DMS 273 treated with DMSO at 0.1 percent for 48 hours (cell line): ENCODE data around the gene CDH4.

Experiments
- DNase-seq: peaks from one replicate; lab custom pipeline; 2025; lab: John Stamatoyannopoulos, UW

The CDH4 gene

DNA sequence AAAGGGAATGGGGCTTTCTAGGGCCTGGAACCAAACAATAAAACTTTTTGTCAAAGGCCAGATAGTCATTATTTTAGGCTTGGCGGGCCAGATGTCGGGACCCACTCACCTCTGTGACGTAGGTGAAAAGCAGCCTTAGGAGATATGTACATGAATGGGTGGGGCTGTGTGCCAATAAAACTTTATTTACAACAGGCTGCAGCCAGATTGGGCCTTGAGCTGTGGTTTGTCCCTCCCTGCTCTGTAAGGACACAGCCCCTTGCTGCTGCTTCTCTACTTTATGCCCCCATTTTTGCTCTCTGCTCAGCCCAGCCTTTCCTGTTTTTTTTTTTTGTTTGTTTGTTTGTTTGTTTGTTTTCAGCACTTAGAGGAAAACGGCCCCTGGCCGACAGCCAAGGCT is 32.7 kb downstream of the CDH4 start:
- DNase-seq = no peak

DNA sequence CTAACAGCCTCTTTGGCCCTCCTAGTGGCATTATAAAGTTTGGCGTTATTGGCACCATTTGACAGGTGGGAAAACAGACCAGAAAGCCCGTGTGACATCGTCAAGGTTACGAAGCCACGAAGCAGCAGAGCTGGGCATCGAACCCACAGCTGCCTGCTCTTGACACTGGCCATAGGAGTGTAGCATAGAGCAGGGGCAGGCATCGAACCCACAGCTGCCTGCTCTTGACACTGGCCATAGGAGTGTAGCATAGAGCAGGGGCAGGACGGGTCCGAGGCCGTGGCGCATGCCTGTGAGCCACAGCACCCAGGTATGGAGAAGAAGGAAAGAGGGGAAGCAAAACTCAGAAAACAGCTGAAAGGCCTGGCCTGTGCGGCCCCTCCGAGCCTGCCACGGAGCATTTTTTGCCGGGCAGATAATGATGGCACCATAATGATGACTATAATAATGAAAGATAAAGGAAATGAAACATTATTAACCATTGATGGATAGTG is 33.1 kb downstream of the CDH4 start:
- no peak for DNase-seq

DNA sequence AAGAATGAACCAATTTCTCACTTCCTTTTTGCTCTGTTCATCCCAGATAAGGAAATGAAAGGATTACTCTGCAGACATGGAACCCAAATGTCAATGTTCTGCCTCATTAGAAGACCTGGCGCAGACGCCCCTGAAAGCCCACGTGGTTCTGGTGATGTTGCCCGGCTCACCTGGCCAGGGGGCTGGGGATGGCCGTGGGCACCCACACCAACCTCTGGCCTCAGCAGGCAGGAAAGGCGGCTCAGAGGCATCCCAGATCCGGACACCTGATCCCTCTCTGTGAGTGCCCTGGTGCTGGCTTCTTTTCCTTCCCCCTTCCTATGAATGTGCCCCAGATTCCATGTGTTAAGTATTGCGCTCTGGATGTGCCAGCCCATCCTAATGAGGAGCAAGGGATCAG is 33.6 kb downstream of the CDH4 start:
- no peak for DNase-seq

DNA sequence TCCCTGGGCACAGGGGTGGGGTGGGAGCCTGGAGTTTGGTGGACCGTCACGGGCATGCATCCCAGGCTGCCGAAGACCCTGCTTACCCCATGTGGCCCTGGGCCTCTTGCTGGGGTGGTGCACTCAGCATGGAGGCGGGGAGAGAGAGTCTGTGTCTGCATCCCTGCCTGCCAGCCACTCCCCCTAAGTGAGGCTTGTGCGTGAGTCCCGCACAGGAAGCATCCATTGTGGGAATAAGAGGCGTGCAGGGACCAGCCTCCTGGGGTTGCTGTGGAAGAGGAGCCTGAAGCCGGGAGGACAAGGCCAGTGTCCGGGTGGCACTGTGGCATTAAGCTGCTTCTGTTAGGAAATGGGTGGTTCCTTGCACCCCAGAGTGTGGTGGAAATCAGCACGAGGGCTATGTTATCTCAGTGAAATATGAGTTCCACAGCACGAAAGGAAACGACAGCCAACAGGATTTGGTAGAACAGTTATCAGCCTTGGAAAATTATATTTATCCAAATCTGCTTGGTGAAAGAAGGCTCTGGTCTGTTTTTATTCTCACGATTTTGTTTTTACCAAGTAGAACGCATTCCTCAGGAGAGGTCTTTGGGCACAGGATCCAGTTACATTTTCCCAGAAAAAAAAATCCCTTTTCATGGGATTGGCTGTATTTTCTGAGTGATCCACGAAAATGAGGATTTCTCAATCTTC is 35.7 kb downstream of the CDH4 start:
- DNase-seq = no peak

DNA sequence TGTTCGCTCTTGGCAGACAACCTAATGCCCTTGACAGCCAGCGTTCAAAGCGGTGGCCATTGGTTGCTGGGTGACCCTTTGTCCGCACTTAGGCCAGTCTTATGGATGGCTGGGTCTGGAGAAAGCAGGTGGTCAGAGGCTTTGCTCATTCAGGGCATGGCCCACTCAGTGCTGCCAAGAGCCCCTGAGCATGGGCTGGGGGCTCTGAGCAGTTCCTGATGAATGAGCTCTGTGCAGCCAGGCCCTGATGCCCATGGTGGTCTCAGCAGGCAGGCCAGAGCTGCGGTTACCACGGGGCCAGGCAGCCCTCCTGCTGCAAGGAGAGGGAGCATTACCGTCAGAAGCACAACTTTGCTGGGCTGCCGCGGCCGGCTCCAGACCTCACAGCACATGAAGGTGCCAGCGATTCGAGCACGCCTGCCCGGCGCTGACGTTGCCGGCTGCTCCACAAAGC is 36.3 kb downstream of the CDH4 start:
- DNase-seq = no peak

DNA sequence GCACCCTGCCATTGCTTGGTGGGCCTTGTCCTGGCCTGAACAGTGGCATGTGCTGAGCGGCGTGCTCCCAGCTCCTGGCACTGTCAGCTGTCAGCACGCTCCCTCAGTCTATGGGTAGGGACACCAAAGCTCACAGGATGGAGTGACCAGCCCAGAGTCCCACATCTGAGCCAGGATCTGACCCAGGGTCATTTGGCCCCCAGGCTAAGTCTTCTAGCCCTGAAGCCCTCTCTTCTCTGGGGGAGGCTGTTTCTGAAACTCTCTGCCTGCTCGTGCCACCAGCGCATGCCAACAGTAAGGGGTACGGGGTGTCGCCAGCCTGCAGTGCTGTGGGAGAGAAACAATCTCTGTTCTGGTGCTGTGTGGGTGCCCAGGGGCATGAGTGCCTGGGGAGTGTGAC is 37.1 kb downstream of the CDH4 start:
- no peak for DNase-seq

DNA sequence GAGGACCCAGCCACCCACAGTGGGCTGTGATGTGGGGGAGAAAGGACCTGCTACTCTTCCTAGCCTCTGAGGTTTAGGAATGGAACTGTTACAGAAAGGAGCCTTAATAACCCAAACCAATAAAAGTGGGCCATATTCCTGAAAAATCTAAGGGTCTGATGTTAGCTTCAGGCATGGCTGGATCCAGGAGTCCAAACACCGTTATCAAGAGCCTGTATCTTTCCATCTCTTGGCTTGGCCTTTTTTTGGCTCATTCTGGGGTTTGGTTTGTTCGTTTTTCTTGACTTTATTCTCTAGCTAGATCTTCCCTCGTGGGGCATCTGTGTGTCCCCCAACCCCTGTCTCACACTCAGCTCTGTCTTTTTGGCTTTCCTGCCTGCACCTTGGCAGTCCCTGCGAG is 38.7 kb downstream of the CDH4 start:
- DNase-seq = no peak

DNA sequence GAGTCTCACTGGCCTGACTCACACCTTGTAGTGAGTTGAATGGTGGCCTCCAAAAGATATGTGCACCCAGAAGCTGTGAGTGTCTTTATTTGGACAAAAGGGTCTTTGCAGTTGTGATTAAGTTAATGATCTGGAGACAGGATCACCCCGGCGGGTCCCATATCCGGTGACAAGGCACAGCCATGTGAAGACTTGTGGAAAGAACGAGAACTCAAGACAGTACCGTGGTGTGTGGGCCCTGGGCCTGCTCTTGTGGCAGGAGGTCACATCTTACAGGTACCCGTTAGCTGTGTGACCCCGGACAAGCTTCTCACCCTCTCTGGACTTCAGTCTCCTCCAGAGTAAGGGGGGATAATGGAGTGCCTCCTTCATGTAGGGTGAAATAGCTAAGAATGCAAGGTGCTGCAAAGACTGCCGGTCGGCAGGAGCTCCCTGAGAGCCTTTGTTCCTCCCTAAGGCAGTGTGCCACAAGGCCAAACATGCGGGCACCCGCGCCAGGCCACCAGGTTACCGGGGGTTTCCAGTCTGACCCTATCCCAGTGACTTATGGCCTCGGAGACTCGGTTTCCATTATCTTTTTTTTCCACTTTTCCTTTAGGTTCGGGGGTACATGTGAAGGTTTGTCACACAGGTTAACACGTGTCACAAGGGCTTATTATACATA is 39.2 kb downstream of the CDH4 start:
- DNase-seq = no peak

DNA sequence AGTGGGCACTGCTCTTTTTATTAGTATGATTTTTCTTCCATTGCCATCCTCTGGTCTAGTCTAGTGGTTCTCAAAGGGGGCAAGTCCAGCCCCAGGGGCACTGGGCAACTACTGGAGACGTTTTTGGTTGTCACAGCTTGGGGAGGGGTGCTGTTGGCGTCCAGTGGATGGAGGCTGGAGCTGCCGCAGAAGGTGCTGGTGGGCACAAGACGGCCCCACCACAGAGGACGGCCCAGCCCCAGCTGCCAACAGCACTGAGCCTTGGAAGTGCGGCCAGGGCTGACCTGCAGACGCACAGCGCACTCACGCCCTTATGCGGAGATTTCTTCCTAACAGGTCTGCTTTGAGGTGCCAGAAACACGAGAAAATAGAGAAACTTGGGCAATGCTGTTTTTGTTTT is 40.3 kb downstream of the CDH4 start:
- DNase-seq = no peak

DNA sequence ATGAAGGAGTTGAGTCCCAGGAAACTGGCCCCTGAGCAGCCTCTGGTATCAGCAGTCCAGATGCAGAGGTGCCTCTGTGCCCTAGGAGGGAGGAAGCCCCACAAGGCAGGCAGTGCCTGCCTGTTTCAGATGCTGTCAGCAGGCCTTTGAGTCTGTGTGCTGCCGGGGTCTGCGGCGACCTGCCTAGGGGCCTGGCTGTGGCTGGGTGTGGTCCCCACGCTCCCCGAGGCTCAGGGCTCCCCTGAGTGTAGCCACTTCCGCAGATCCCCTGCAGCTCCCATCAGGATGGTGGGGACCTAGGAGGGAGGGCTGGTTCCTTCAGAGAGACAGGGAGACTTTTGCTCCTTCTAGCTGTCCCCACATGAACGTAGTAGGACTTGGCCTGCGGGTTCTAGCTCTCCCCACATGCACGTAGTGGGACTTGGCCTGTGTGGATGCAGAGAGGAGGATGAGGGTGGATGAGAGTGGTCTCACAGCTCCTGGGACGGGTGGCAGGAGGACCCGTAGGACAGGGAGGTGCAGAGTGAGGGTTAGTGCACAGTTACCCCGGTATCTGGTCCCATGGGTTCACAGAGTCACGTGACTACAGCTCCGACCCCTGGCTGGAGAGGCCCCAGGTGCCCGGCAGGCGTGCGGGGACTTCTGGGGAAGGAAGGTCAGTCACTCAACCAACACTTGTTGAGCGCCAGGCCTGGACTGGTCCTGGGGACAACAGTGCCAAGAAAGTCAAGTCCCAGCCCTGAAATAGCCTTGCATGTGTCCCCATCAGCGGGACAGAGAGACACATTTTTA is 41.0 kb downstream of the CDH4 start:
- no peak for DNase-seq

DNA sequence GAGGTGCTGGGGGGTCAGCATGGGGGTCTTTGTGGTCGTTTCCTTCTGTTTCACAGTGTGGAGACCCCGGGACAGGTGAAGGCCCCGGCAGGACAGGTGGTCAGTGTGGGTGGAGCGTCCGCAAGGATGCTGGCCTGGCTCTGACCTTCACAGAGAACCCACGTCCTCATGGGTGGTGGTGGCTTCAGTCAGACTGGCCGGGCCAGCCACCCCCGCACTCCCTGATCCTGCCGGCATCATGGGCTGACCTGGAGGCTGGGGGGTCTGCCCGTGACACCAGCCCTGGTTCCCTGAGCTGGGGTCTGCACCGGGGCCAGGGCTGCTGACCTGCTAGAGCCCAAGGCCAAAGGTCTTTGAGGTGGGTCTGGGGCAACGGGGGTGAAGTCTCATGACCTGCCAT is 41.9 kb downstream of the CDH4 start:
- DNase-seq = no peak

DNA sequence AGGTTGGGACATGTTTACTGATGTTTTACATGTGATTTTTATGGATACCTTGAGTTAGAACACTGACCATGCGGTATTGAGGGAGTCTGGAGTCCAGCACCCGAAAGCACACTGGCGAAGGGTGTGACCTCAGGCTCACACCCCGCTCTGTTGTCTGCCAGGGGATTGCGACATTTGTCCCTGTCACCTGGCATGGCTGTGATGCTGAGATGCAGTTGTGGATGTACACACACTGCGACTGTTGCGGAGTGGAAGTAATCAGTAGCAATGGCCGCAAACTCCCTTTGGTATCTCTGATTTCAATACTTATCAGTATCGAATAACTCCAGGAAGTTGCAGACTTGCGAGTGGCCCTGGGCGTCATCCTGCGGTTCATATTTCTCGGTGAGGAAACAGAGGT is 43.2 kb downstream of the CDH4 start:
- DNase-seq = no peak

DNA sequence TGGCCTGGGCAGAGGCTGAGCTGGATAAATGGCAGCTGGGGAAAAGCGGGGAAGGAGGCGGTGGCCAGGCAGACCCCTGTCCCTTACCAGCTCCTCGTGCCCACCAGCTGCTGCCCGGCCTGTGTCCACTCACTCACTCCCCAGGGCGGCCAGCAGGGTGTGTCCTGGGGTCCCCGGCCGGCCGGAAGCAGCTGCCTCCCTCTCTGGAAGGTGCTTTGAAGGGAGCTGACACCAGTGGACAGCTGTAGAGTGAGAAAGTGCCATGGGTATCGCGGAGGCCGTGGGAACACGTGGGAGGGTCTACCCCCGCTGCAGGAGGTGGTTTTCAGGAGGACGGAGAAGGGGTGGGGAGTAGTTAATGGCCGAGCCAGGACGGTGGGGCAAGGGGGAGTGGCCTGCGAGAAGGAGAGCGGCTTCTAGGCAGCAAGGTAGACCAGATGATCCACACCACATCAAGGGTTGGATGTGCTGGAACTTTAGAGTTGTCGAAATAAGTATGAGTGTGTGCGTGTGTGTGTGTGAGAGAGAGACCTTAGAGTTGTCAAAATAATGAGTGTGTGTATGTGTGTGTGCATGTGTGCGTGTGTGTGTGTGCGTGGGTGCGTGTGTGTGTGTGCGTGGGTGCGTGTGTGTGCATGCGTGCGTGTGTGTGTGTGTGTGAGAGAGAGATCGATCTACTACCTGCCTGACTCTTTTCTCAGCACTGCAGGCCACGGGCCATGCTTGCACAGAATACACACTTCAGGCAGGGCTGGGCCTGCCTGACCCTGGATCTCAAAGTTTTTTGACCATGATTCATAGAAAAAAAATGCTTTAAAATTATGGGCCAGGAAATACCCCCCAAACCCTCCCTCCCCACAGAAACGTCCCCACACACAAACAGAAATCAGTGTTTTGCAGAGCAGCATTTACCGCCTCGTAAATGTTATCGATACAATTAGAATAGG is 43.9 kb downstream of the CDH4 start:
- no peak for DNase-seq

DNA sequence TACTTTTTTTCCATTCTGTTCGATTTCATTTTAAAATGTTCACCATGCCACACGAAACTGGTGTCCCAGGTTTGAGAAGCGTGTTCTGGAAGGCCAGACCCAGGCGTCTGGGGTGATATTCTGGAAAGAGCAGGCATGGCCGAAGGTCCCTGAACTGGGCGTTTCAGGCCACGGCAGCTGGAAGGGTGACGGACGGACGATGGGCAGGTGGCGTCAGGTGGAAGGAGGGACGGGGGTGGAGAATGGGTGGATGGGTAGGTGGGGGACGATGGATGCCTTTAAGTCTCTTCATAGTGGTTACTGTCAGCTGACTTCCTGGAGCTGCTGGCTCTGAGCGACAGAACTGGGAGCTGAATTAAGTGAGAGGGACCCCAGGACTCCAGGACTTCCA is 44.6 kb downstream of the CDH4 start:
- no peak for DNase-seq

DNA sequence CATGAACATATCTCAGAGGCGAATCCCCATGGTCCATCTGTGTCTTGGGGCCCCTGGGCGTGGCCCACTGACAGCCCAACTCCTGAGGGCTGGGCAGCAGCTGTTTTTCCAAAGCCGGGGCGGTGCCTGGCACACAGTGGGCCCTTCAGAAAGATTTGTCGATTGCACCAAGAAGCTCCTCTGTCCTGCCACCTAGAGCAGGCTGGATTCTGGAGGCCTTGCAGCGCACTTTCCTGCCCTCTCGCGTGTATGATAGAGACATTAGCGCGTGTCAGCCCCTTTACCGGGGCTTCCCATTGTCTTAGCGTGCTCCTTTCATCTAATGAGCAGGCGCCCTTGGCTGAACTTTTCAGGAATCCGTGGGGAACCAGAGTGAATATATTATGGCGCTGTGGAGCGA is 45.4 kb downstream of the CDH4 start:
- DNase-seq = no peak

DNA sequence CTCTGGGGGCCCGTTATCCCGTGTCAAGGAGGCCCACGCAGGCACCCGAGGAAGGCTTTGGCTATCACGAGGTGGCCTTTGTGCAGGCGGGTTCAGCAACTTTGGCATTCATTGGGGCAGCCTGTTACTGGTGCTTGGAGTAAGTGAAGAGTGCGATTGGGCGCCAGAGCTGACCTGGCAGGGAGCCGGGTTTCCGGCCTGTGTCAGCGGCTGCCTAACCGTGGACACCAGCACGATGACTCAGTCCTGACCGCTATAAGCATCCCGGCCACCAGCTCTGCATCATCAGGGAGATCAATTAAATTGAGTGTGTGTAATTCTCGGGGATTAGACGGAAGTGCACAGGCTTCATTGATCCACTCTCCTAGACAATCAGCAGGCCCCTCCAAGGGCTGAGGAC is 45.9 kb downstream of the CDH4 start:
- DNase-seq = no peak

DNA sequence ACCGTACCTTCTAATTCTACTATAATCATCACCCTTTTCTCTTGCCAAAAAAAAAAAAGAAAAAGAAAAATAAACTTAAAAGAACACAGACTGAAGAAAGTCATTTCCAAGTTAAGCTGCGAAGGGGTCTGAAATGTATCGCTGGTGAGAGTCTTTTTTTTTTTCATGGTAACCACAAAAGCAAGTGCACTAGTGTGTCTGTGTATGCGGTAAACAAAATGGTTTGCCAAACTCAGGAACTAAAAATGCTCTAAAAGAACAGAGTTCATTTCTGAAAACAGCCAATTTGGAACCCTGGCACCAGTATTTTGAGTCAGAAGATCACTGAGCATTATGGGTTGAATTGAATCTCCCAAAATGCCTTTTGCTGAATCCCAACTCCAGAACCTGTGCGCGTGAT is 46.6 kb downstream of the CDH4 start:
- no peak for DNase-seq

DNA sequence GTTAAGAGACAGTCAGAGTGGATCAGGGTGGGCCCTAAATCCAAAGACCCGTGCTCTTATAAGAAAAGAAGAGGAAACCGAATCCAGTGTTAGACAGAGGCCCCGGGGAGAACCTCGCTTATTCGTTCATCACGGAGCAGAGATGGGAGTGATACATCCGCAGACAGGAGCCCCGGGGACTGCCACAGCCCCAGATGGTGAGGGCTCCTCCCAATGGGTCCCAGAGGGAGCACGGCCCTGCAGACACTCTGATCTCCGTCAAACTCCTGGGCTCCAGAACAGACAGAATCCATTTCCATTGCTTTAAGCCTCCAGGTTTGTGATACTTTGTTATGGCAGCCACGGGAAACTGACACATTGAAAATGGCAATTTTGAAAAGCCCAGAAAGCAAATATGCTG is 47.0 kb downstream of the CDH4 start:
- DNase-seq = no peak

DNA sequence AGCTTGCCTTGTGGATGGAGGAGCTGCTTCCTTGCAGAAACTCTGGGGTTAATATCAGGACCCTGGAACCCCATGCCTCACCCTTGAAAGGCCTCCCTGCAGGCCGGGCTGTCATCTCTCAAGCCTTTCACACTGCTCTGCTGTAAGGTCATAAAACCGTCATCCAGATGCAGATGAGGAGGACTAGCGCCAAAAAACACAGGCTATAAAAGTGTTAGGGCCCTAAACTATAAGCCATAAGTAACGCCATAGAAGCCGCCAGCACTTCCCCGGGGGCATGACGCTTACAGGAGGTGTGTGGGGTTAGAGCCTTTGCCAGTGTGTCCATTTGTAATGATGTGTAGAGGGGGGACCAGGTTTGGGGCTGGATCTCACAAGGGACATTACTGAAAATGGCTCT is 47.6 kb downstream of the CDH4 start:
- DNase-seq = no peak

DNA sequence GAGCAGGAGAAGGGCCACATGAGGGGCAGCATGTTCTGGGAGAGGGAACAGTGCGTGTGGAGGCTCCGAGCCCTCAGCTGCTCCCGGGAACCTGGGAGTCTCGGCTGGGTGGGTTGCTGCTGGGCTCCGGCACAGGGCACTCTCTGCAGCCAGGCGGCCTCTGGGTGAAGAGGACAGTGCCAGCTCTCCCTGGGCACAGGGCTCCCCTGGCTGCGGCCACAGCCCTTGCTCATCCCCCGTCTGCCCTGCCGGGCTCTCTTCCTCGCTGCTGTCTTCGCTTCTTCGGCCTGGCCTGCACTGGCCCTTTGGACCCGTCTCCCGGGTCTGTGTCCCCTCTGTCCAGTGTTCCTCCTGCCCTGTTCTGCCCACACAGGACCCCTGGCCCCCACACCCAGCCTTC is 48.2 kb downstream of the CDH4 start:
- DNase-seq = no peak

DNA sequence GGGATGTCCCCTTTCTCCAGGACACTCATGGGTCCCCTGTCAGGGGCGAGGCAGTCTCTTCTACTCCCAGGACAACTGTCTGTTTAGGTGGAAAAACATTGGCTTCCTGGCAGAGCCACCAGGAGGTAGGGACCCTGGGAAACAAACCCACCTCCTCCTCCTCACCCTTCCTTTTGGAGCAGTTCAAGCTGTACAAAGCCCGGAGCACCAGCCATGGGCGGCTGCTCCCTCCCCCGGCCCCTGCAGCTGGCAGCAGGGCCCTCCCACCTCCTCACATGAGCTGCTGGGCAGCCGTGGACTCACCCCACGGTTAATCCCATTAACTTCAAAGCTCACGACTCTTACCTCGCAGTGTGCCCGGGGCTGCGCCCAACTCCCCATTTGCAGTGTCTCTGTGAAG is 48.6 kb downstream of the CDH4 start:
- no peak for DNase-seq
